DOHH2 (cell line): ENCODE measurements around the gene SLC41A1.
"Not testable (repeated sequence)": the region's sequence is repeated elsewhere in the genome, so short reads cannot be mapped to it uniquely, and the experiment has no call there.

ENCODE experiments used
- H3F3A ChIP-seq: fragments of 200-600 bp; sonication (generic), shearing (Covaris generic); 2 replicates; pipeline ENCODE4 v1.6.0; 2016; ENCODE audit warnings: antibody characterized with exemption, mild to moderate bottlenecking; ENCODE audit not compliant: control insufficient read depth, insufficient read depth
- H3K27ac ChIP-seq: fragments of 200-600 bp; sonication (generic); 2 replicates; pipeline ENCODE4 v1.5.1; 2014; ENCODE audit warnings: low read depth, mild to moderate bottlenecking, low read length, moderate library complexity
- H3K27me3 ChIP-seq: fragments of 200-600 bp; sonication (generic); 2 replicates; pipeline ENCODE4 v1.6.1; 2014; ENCODE audit warnings: mild to moderate bottlenecking, low read length, mixed read lengths; ENCODE audit not compliant: control insufficient read depth
- H3K36me3 ChIP-seq: fragments of 200-600 bp; sonication (generic); 2 replicates; pipeline ENCODE4 v1.6.1; 2014; ENCODE audit warnings: mild to moderate bottlenecking, low read length, moderate library complexity, mixed read lengths; ENCODE audit not compliant: control insufficient read depth
- H3K4me1 ChIP-seq: fragments of 200-600 bp; sonication (generic); 2 replicates; pipeline ENCODE4 v1.6.1; 2014; ENCODE audit warnings: mild to moderate bottlenecking, low read length, mixed read lengths; ENCODE audit not compliant: control insufficient read depth
- H3K4me2 ChIP-seq: fragments of 200-600 bp; sonication (generic); 2 replicates; pipeline ENCODE4 v1.6.0; 2014; ENCODE audit warnings: mild to moderate bottlenecking, low read length, moderate library complexity
- H3K4me3 ChIP-seq: fragments of 200-600 bp; sonication (generic); 2 replicates; pipeline ENCODE4 v1.5.1; 2014; ENCODE audit warnings: mild to moderate bottlenecking, low read length, mixed read lengths
- H3K79me2 ChIP-seq: fragments of 200-600 bp; sonication (generic); 2 replicates; pipeline ENCODE4 v1.6.1; 2014; ENCODE audit warnings: mild to moderate bottlenecking, low read length, mixed read lengths; ENCODE audit not compliant: control insufficient read depth
- H3K9me2 ChIP-seq: fragments of 200-600 bp; sonication (generic); replicated peaks from 2 replicates; pipeline ENCODE4 v1.6.1; 2014; ENCODE audit warnings: mild to moderate bottlenecking, low read length, mixed read lengths; ENCODE audit not compliant: control insufficient read depth
- H3K9me3 ChIP-seq: fragments of 200-600 bp; sonication (generic); 2 replicates; pipeline ENCODE4 v1.6.1; 2014; ENCODE audit warnings: antibody characterized with exemption, low read length, mixed read lengths; ENCODE audit not compliant: control insufficient read depth, insufficient read depth
- H4K20me1 ChIP-seq: fragments of 200-600 bp; sonication (generic); 2 replicates; pipeline ENCODE4 v1.6.0; 2014; ENCODE audit warnings: low read depth, mild to moderate bottlenecking, antibody characterized with exemption, low read length, moderate library complexity; ENCODE audit not compliant: control insufficient read depth, insufficient read depth
- EZH2phosphoT487 ChIP-seq: fragments of 200-600 bp; sonication (generic); IDR thresholded peaks from 2 replicates; pipeline ENCODE4 v1.6.1; 2017; ENCODE audit warnings: borderline replicate concordance, mild to moderate bottlenecking, antibody characterized with exemption, low read length, moderate library complexity, mixed read lengths
- TF ChIP-seq, protein P1 (sequence below): fragments of 200-600 bp; sonication (generic); IDR thresholded peaks from one replicate; pipeline ENCODE4 v1.5.1; 2014; ENCODE audit warnings: antibody characterized with exemption, mild to moderate bottlenecking, low read depth, low read length; ENCODE audit not compliant: poor library complexity, severe bottlenecking

Gene SLC41A1

GRCh38 chr1:205826016-205826806 is 13.2 kb upstream of the SLC41A1 start:
- Histone ChIP-seq H3K27me3 (no peaks in the 10 kb centered on the region), H3K4me2 (no peak overlapping the region), H3K79me2 (peaks cover 18% of the 10 kb centered on the region), H3K27ac (no peak overlapping the region), H3K4me3 (no peak overlapping the region), H3F3A (peaks cover 7% of the 10 kb centered on the region), H4K20me1 (no peaks in the 10 kb centered on the region), H3K9me2 (no peaks in the 10 kb centered on the region), H3K4me1 (peaks cover 34% of the 10 kb centered on the region), H3K36me3 (peaks cover 13% of the 10 kb centered on the region), H3K9me3 (peaks cover 21% of the 10 kb centered on the region)
- TF ChIP-seq EZH2phosphoT487 = no peak
- TF ChIP-seq, protein P1, sequence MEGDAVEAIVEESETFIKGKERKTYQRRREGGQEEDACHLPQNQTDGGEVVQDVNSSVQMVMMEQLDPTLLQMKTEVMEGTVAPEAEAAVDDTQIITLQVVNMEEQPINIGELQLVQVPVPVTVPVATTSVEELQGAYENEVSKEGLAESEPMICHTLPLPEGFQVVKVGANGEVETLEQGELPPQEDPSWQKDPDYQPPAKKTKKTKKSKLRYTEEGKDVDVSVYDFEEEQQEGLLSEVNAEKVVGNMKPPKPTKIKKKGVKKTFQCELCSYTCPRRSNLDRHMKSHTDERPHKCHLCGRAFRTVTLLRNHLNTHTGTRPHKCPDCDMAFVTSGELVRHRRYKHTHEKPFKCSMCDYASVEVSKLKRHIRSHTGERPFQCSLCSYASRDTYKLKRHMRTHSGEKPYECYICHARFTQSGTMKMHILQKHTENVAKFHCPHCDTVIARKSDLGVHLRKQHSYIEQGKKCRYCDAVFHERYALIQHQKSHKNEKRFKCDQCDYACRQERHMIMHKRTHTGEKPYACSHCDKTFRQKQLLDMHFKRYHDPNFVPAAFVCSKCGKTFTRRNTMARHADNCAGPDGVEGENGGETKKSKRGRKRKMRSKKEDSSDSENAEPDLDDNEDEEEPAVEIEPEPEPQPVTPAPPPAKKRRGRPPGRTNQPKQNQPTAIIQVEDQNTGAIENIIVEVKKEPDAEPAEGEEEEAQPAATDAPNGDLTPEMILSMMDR = no peak

DNA sequence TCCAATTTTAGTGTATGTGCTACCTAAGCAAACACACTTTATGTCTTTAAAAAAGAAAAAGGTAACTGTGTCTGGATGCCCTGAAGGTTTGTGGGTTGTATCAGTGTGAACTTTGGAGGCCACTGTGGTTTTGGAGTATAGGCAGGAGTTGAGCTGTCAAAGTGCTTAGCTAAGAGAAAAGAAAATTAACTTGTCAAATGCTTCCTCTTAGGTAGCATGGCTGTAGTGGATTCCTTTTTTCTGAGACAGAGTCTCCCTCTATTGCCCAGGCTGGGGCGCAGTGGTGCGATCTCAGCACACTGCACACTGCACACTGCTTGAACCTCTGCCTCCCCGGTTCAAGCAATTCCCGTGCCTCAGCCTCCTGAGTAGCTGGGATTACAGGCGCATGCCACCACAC is 11.2 kb upstream of the SLC41A1 start:
- Histone ChIP-seq H3K36me3 (peaks cover 13% of the 10 kb centered on the region), H3K79me2 (peaks cover 27% of the 10 kb centered on the region), H3K27me3 (no peaks in the 10 kb centered on the region), H4K20me1 (no peaks in the 10 kb centered on the region), H3K4me3 (peak overlapping the region; percentile 59), H3K27ac (peak overlapping the region; percentile 93), H3K4me1 (peaks cover 48% of the 10 kb centered on the region), H3K9me2 (no peaks in the 10 kb centered on the region), H3K4me2 (peak overlapping the region; percentile 48), H3F3A (peaks cover 14% of the 10 kb centered on the region), H3K9me3 (peaks cover 21% of the 10 kb centered on the region)
- TF ChIP-seq, protein P1 = no peak
- TF ChIP-seq EZH2phosphoT487 = no peak

DNA sequence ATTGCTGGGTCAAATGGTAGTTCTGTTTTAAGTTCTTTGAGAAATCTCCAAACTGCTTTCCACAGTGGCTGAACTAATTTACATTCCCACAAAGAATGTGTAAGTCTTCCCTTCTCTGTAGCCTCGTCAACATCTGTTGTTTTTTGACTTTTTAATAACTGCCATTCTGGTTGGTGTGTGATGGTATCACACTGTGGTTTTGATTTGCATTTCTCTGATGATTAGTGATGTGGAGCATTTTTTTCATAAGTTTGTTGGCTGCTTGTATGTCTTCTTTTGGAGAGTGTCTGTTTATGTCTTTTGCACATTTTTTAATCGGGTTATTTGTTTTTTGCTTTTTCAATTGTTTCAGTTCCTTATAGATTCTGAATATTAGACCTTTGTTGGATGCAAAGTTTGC is 10.3 kb upstream of the SLC41A1 start:
- H4K20me1 ChIP-seq, H3K27me3 ChIP-seq, H3K9me2 ChIP-seq: not testable (repeated sequence)
- peaks cover 15% of the 10 kb centered on the region for H3F3A ChIP-seq
- peak overlapping the region; percentile 48 for H3K4me2 ChIP-seq
- H3K79me2 ChIP-seq = peaks cover 30% of the 10 kb centered on the region
- H3K4me3 ChIP-seq = peak overlapping the region; percentile 59
- peaks cover 57% of the 10 kb centered on the region for H3K4me1 ChIP-seq
- peak overlapping the region; percentile 93 for H3K27ac ChIP-seq
- H3K9me3 ChIP-seq = peaks cover 21% of the 10 kb centered on the region
- H3K36me3 ChIP-seq = peaks cover 13% of the 10 kb centered on the region

DNA sequence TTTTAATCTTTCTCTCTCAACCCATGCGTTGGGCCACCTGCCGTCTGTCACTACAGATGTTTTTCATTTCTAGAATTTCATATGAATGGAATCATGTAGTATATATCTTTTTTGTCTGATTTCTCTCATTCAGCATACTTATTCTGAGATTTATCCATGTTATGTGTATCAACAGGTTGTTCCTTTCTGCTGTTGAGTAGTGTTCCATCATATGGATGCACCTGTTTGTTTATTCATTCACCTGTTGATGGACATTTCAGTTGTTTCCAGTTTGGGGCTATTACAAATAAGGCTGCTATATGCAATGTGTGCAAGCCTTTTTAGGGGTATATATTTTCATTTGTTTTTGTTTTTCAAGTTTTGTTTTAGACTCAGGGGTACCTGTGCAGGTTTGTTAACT is 9.4 kb upstream of the SLC41A1 start:
- peaks cover 34% of the 10 kb centered on the region for H3K79me2 ChIP-seq
- TF ChIP-seq, protein P1 = no peak
- no peak for TF ChIP-seq EZH2phosphoT487
- H3K36me3 ChIP-seq = peaks cover 13% of the 10 kb centered on the region
- H3K4me2 ChIP-seq = peak overlapping the region; percentile 48
- H3K9me2 ChIP-seq = no peaks in the 10 kb centered on the region
- H3F3A ChIP-seq = peaks cover 15% of the 10 kb centered on the region
- no peaks in the 10 kb centered on the region for H4K20me1 ChIP-seq
- H3K27me3 ChIP-seq = no peaks in the 10 kb centered on the region
- H3K27ac ChIP-seq = peak overlapping the region; percentile 93
- H3K4me1 ChIP-seq = peaks cover 65% of the 10 kb centered on the region
- peak overlapping the region; percentile 59; the same call in 1 of the 2 replicates for H3K4me3 ChIP-seq
- H3K9me3 ChIP-seq = peaks cover 21% of the 10 kb centered on the region
